MCF 10A (cell line): ENCODE measurements around the gene PDIA2. TPM values are rescaled to one million over a fixed set of nuclear protein-coding genes. Genes with fewer than 3 reads are reported as not detected.

Source experiments
- BruUV-seq: library from RNA; stranded (reverse); fragments of 400-500 nt; replicated peaks from 2 replicates; lab custom pipeline; 2021; lab: Mats Ljungman, UMichigan
- CTCF ChIA-PET: fragments of 300-600 bp; sonication (Branson Sonifier 250); formaldehyde crosslinking; extraction: SDS; loops from one replicate; lab custom pipeline; 2021; ENCODE audit warnings: antibody characterized with exemption, inconsistent platforms; lab: Yijun Ruan, JAX
- POLR2A ChIA-PET: fragments of 300-600, 350-650 bp; sonication (Branson Sonifier 250); formaldehyde crosslinking; extraction: SDS; loops from one replicate; lab custom pipeline; 2020; ENCODE audit warnings: antibody characterized with exemption, inconsistent platforms; lab: Yijun Ruan, JAX
- DNase-seq: peaks from one replicate; pipeline ENCODE4 v3.0.0-alpha.2; 2018; ENCODE audit not compliant: unreplicated experiment
- H3K27ac Mint-ChIP-seq: one replicate; pipeline ENCODE4 v1.8.0; 2022; ENCODE audit warnings: mild to moderate bottlenecking, low read depth, mixed read lengths; ENCODE audit not compliant: unreplicated experiment
- H3K27me3 Mint-ChIP-seq: one replicate; pipeline ENCODE4 v1.8.0; 2022; ENCODE audit warnings: mixed read lengths; ENCODE audit not compliant: insufficient read depth, unreplicated experiment
- H3K36me3 Mint-ChIP-seq: one replicate; pipeline ENCODE4 v1.8.0; 2022; ENCODE audit warnings: mild to moderate bottlenecking, moderate library complexity, mixed read lengths; ENCODE audit not compliant: insufficient read depth, unreplicated experiment
- H3K4me1 Mint-ChIP-seq: one replicate; pipeline ENCODE4 v1.8.0; 2022; ENCODE audit warnings: mixed read lengths; ENCODE audit not compliant: insufficient read depth, unreplicated experiment
- H3K4me3 Mint-ChIP-seq: one replicate; pipeline ENCODE4 v1.8.0; 2022; ENCODE audit warnings: mild to moderate bottlenecking, moderate library complexity, mixed read lengths; ENCODE audit not compliant: unreplicated experiment
- H3K9me3 Mint-ChIP-seq: one replicate; pipeline ENCODE4 v1.8.0; 2022; ENCODE audit warnings: mixed read lengths; ENCODE audit not compliant: unreplicated experiment
- intact Hi-C: fragments of 100-400 bp; cut with micrococcal nuclease; formaldehyde crosslinking; loops from 2 replicates; pipeline ENCODE4 v1.14.1; 2022
- total RNA-seq: library from RNA; stranded (reverse); gene quantifications from 2 replicates; pipeline ENCODE4 v1.2.3, GENCODE V29; 2022
- TF ChIP-seq, protein P1 (sequence below): fragments of 200-600 bp; IDR thresholded peaks from one replicate; pipeline ENCODE4 v1.8.0; 2022; ENCODE audit warnings: antibody characterized with exemption, mild to moderate bottlenecking; ENCODE audit not compliant: unreplicated experiment

The PDIA2 gene
- total RNA-seq, 1 experiment from 2014 or later, result not detected

DNA sequence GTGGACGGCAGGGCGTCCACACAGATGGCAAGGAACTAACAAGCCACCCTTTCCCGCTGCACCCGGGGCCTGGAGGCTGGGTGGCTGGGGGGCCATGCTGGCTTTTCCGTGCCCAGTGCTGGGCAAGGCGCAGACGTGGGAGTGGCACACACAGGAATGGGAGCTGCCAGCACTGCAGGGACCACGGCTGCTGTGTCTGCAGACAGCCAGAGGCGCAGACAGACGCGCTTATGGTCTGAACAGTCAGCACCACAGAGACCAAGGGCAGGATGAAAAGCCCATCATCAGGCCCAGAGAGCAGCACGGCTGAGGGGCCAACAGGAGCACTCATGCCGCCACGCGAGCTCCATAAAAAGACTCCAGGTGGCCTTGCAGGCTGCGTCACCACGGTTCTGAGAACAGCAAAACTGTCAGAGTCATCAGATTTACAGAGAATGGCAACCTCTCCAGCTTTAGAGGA is 24.0 kb downstream of the PDIA2 start:
- Mint-ChIP-seq H3K4me3 (no peak overlapping the region), H3K27ac (no peak overlapping the region), H3K4me1 (no peaks in the 10 kb centered on the region), H3K9me3 (no peaks in the 10 kb centered on the region), H3K27me3 (no peaks in the 10 kb centered on the region), H3K36me3 (peaks cover 26% of the 10 kb centered on the region)
- no TSS peak for BruUV-seq
- no peak for DNase-seq
- ChIA-PET CTCF (no interaction called here), POLR2A (no interaction called here)
- intact Hi-C loops, result no loop called here
- TF ChIP-seq, protein P1, sequence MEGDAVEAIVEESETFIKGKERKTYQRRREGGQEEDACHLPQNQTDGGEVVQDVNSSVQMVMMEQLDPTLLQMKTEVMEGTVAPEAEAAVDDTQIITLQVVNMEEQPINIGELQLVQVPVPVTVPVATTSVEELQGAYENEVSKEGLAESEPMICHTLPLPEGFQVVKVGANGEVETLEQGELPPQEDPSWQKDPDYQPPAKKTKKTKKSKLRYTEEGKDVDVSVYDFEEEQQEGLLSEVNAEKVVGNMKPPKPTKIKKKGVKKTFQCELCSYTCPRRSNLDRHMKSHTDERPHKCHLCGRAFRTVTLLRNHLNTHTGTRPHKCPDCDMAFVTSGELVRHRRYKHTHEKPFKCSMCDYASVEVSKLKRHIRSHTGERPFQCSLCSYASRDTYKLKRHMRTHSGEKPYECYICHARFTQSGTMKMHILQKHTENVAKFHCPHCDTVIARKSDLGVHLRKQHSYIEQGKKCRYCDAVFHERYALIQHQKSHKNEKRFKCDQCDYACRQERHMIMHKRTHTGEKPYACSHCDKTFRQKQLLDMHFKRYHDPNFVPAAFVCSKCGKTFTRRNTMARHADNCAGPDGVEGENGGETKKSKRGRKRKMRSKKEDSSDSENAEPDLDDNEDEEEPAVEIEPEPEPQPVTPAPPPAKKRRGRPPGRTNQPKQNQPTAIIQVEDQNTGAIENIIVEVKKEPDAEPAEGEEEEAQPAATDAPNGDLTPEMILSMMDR, result no peak

DNA sequence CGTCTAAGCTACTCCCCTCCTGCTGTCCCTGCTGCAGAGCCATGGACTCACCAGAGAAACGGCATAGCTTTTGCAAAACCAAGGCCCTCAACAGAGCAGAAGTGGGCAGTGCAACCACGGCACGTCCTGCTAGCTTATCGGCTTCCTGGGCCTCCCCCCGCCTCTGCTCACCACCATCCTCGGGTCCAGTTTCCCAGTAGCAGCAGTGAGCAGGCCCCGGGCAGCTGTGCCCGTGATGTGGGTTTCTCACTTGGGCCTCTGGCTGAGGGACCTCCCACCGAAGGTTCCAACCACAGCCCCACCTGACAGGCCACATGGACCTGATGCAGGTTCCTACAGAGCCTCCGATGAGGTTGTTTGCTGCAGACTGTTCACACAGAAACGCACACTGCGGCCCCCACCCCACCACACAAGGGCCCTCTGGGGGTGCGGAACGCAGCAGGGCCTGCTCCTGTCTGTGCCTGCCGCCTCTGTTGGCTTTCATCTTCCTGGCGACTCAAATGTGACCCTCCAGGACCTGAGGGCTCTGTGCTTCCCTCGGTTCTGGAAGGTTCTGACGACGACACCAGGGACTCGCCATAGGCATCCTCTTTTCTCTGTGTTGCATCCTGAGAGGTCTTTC is 24.8 kb downstream of the PDIA2 start:
- POLR2A ChIA-PET, result no interaction called here
- Mint-ChIP-seq H3K36me3 (peaks cover 32% of the 10 kb centered on the region), H3K4me1 (no peaks in the 10 kb centered on the region), H3K27me3 (no peaks in the 10 kb centered on the region), H3K9me3 (no peaks in the 10 kb centered on the region), H3K27ac (no peak overlapping the region), H3K4me3 (no peak overlapping the region)
- BruUV-seq, result no TSS peak
- intact Hi-C loops, result no loop called here
- TF ChIP-seq, protein P1, result no peak
- DNase-seq, result no peak
- CTCF ChIA-PET, result no interaction called here

DNA sequence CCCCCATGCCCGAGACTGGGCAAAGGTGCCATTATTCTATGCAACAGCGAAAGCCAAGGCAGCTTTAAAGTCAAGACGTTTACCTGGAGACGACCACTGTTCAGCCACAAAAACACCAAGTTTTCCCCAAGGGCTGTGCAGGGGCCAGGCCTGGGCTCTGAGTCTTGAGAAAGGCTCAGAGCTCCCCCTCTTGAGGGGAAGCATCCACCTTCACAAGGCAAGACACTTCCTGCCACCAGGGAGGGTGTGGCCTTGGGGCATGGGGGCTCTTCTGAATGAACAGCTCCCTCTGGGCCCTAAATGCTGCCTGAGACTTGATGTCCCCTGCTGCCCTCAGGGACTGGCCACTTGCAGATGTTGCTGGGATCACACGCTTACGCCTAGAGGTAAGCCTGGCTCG is 26.5 kb downstream of the PDIA2 start:
- DNase-seq, result no peak
- H3K9me3 Mint-ChIP-seq, result no peaks in the 10 kb centered on the region
- no peaks in the 10 kb centered on the region for H3K4me1 Mint-ChIP-seq
- peaks cover 17% of the 10 kb centered on the region for H3K36me3 Mint-ChIP-seq
- intact Hi-C loops, result no loop called here
- no peak overlapping the region for H3K27ac Mint-ChIP-seq
- POLR2A ChIA-PET, result no interaction called here
- no TSS peak for BruUV-seq
- no peak overlapping the region for H3K4me3 Mint-ChIP-seq
- CTCF ChIA-PET, result no interaction called here
- H3K27me3 Mint-ChIP-seq, result no peaks in the 10 kb centered on the region
- TF ChIP-seq, protein P1, result no peak

DNA sequence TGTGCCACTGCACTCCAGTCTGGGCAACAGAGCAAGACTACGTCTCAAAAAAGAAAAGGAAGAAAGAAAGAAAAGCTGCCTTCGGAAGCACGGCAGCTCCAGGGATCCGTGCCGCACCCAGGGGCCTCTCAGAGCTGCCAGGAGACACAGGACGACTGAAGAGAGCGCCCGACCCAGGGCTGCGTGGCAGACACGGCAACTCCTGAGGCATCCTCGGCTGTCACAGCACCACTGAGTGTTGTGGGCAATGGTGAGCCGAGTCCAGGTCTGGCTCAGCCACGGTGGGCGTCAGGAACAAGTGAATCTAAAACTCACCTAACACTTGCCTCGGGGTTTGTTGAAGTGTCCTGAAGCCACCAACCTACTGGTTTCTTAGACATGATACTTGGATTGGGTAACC is 28.8 kb downstream of the PDIA2 start:
- TF ChIP-seq, protein P1, result no peak
- CTCF ChIA-PET, result no interaction called here
- Mint-ChIP-seq H3K36me3 (peaks cover 12% of the 10 kb centered on the region), H3K4me3 (no peak overlapping the region), H3K9me3 (no peaks in the 10 kb centered on the region), H3K27ac (no peak overlapping the region), H3K4me1 (no peaks in the 10 kb centered on the region), H3K27me3 (no peaks in the 10 kb centered on the region)
- POLR2A ChIA-PET, result interaction anchor here (0.7 kb wide), 2 partner anchors 21 to 1842 kb away, joined by 3 to 6 read pairs; no protein-coding TSS in a partner anchor
- intact Hi-C loops, result no loop called here
- no TSS peak for BruUV-seq
- DNase-seq, result no peak
